ENCODE measurements around the gene UBA52.

Gene UBA52

GRCh38 chr19:18566953-18567352, 4.7 kb upstream of the UBA52 start:
- ChIA-PET POLR2A (ENCODE audit: low non-redundant PET) (no interaction called here), CTCF (no interaction called here)
- no peak for DNase-seq (ENCODE audit: low spot score)
- peak overlapping the region; percentile 19 for H3K27ac ChIP-seq
- no peak for TF ChIP-seq CTCF (conservative IDR thresholded peaks at IDR 0.05; ENCODE audit: low read depth)

- CTCF ChIA-PET: interaction anchor here (0.6 kb wide), 1 partner anchor 296 kb away, joined by 4 read pairs; no protein-coding TSS in a partner anchor
- H3K27ac ChIP-seq: peak overlapping the region; percentile 94
- no peak for TF ChIP-seq CTCF (conservative IDR thresholded peaks at IDR 0.05; ENCODE audit: low read depth)
- DNase-seq (ENCODE audit: low spot score): no peak
- POLR2A ChIA-PET (ENCODE audit: low non-redundant PET): interaction anchor here (0.6 to 0.7 kb wide), 2 partner anchors 187 to 418 kb away, joined by 3 to 9 read pairs; no protein-coding TSS in a partner anchor
Observed at GRCh38 chr19:18568367-18568766, 3.3 kb upstream of the UBA52 start.

GRCh38 chr19:18574691-18575291, 3.1 kb downstream of the UBA52 start:
- ChIA-PET CTCF (no interaction called here), POLR2A (ENCODE audit: low non-redundant PET) (no interaction called here)

GRCh38 chr19:18576383-18576782, 4.7 kb downstream of the UBA52 start:
- no peak for DNase-seq (ENCODE audit: low spot score)
- no peak for TF ChIP-seq CTCF (conservative IDR thresholded peaks at IDR 0.05; ENCODE audit: low read depth)
- peak overlapping the region; percentile 34 for H3K27ac ChIP-seq
- ChIA-PET CTCF (interaction anchor here (0.7 to 1.1 kb wide), 2 partner anchors 12 to 18 kb away, joined by 3 to 6 read pairs; partner anchors contain the start of gene REX1BD), POLR2A (ENCODE audit: low non-redundant PET) (interaction anchor here (0.7 kb wide), 1 partner anchor 11 kb away, joined by 6 read pairs; no protein-coding TSS in a partner anchor)

More at GRCh38 chr19:18574691-18575291, 3.1 kb downstream of the UBA52 start:
- H3K27ac ChIP-seq: peak overlapping the region; percentile 25
- no peak for TF ChIP-seq CTCF (conservative IDR thresholded peaks at IDR 0.05; ENCODE audit: low read depth)
- no peak for DNase-seq (ENCODE audit: low spot score)

- ChIA-PET POLR2A (ENCODE audit: low non-redundant PET) (no interaction called here), CTCF (interaction anchor here (0.7 to 1.3 kb wide), 3 partner anchors 10 to 648 kb away, joined by 4 to 6 read pairs (median 4); no protein-coding TSS in a partner anchor)
- DNase-seq (ENCODE audit: low spot score): no peak
- peak overlapping the region; percentile 25; the same call in 1 of the 2 replicates for H3K27ac ChIP-seq
- no peak for TF ChIP-seq CTCF (conservative IDR thresholded peaks at IDR 0.05; ENCODE audit: low read depth)
Observed at GRCh38 chr19:18577365-18577914, 5.8 kb downstream of the UBA52 start.

- TF ChIP-seq CTCF (conservative IDR thresholded peaks at IDR 0.05; ENCODE audit: low read depth): no peak
- no peak for DNase-seq (ENCODE audit: low spot score)
- H3K27ac ChIP-seq: no peak overlapping the region
- POLR2A ChIA-PET (ENCODE audit: low non-redundant PET): no interaction called here
- CTCF ChIA-PET: interaction anchor here (1.2 kb wide), 1 partner anchor 9 kb away, joined by 3 read pairs; no protein-coding TSS in a partner anchor
Observed at GRCh38 chr19:18580311-18580710, 8.7 kb downstream of the UBA52 start.

All from RWPE1 (cell line).